Osteocyte (in vitro differentiated cells): ENCODE measurements around the gene FOXL2NB. TPM values are rescaled to one million over a fixed set of nuclear protein-coding genes. Genes with fewer than 3 reads are reported as not detected.

Experiments used
- DNase-seq: peaks from one replicate; pipeline ENCODE4 v3.0.0; 2021; ENCODE audit warnings: mixed read lengths; ENCODE audit not compliant: unreplicated experiment; ENCODE audit errors: extremely low spot score
- H3K27ac Mint-ChIP-seq: one replicate; pipeline ENCODE4 v1.8.0; 2021; ENCODE audit warnings: mild to moderate bottlenecking, mixed read lengths; ENCODE audit not compliant: unreplicated experiment
- H3K27me3 Mint-ChIP-seq: one replicate; pipeline ENCODE4 v1.8.0; 2021; ENCODE audit warnings: mixed read lengths; ENCODE audit not compliant: unreplicated experiment
- H3K36me3 Mint-ChIP-seq: one replicate; pipeline ENCODE4 v1.8.0; 2021; ENCODE audit warnings: mixed read lengths; ENCODE audit not compliant: unreplicated experiment
- H3K4me1 Mint-ChIP-seq: one replicate; pipeline ENCODE4 v1.8.0; 2021; ENCODE audit warnings: mixed read lengths; ENCODE audit not compliant: unreplicated experiment
- H3K4me3 Mint-ChIP-seq: one replicate; pipeline ENCODE4 v1.8.0; 2021; ENCODE audit warnings: mild to moderate bottlenecking, moderate library complexity, mixed read lengths; ENCODE audit not compliant: unreplicated experiment
- H3K9me3 Mint-ChIP-seq: one replicate; pipeline ENCODE4 v1.8.0; 2021; ENCODE audit warnings: mixed read lengths; ENCODE audit not compliant: unreplicated experiment
- CTCF ChIP-seq: fragments of 200-600 bp; sonication (generic); IDR thresholded peaks from 2 replicates; pipeline ENCODE4 v1.5.0; 2021; ENCODE audit warnings: antibody characterized with exemption, mild to moderate bottlenecking, moderate library complexity
- total RNA-seq: library from RNA; stranded (reverse); gene quantifications from 2 replicates; pipeline ENCODE4 v1.2.1, GENCODE V29; 2021

Gene FOXL2NB
- total RNA-seq, 1 donor from 2014 or later, result 0.21 TPM

DNA sequence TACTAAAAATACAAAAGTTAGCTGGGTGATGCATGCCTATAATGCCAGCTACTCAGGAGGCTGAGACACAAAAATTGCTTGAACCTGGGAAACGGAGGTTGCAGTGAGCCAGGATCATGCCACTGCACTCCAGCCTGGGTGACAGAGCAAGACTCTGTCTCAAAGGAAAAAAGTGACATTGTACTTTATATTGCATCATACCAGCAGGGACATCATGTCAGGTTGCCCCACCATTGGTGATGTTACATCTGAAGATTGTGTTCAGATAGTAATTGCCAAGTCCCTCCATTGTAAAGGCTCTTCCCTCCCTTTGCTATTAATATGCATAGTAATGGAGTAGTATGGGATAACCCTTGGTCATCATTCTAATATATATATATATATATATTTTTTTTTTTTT is 44.8 kb upstream of the FOXL2NB start:
- no peak overlapping the region for H3K4me3 Mint-ChIP-seq
- no peak for DNase-seq
- no peak overlapping the region for H3K27ac Mint-ChIP-seq
- peaks cover 9% of the 10 kb centered on the region for H3K27me3 Mint-ChIP-seq
- peaks cover 4% of the 10 kb centered on the region for H3K9me3 Mint-ChIP-seq
- H3K36me3 Mint-ChIP-seq, result no peaks in the 10 kb centered on the region
- TF ChIP-seq CTCF, result no peak
- no peaks in the 10 kb centered on the region for H3K4me1 Mint-ChIP-seq

DNA sequence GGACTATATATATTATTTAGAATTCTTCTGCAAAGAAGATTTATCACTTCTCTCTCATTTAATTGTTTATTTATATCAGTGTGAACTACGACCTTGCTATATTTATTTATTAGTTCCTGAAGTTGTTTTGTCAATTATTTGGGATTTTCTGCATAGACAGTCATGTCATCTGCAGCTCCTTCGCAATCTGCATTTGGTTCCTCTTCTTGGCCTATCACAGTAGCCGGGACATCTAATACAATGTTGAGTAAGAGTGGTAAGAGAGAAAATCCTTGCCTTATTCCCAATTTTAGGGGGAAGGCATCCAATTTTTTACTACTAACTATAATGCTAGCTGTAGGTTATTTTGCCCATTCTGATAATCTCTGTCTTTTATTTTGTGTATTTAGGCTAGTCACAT is 39.5 kb upstream of the FOXL2NB start:
- Mint-ChIP-seq H3K4me1 (no peaks in the 10 kb centered on the region), H3K9me3 (peaks cover 4% of the 10 kb centered on the region), H3K27ac (no peak overlapping the region), H3K27me3 (no peaks in the 10 kb centered on the region), H3K4me3 (no peak overlapping the region), H3K36me3 (no peaks in the 10 kb centered on the region)
- TF ChIP-seq CTCF, result no peak
- DNase-seq, result no peak

DNA sequence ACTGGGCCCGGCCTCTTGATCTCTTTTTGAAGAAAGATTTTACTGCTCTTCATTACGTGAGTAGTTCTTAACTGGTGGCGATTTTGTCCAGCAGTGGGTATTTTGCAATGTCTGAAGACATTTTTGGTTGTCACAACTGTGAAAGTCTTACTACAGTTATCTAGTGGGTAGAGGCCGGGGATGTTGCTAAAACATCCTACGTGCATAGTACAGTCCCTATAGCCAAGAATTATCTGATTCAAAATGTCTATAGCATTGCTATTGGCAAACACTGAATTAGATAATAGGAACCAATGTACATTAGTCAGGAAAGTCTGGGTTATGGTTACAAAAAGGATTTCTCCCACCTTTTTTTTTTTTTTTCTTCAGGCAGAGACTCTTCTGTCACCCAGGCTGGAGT is 38.2 kb upstream of the FOXL2NB start:
- no peak overlapping the region for H3K4me3 Mint-ChIP-seq

GRCh38 chr3:138909904-138910303 is 37.1 kb upstream of the FOXL2NB start:
- TF ChIP-seq CTCF, result no peak
- no peaks in the 10 kb centered on the region for H3K36me3 Mint-ChIP-seq
- no peak overlapping the region for H3K27ac Mint-ChIP-seq
- H3K4me3 Mint-ChIP-seq, result no peak overlapping the region
- no peaks in the 10 kb centered on the region for H3K27me3 Mint-ChIP-seq
- DNase-seq, result no peak
- H3K4me1 Mint-ChIP-seq, result peaks cover under 1% of the 10 kb centered on the region
- H3K9me3 Mint-ChIP-seq, result peaks cover 2% of the 10 kb centered on the region

More for the DNA sequence above, 38.2 kb upstream of the FOXL2NB start:
- H3K27me3 Mint-ChIP-seq, result no peaks in the 10 kb centered on the region
- H3K36me3 Mint-ChIP-seq, result no peaks in the 10 kb centered on the region
- H3K9me3 Mint-ChIP-seq, result peaks cover 4% of the 10 kb centered on the region
- no peak overlapping the region for H3K27ac Mint-ChIP-seq
- no peaks in the 10 kb centered on the region for H3K4me1 Mint-ChIP-seq
- no peak for TF ChIP-seq CTCF
- no peak for DNase-seq

DNA sequence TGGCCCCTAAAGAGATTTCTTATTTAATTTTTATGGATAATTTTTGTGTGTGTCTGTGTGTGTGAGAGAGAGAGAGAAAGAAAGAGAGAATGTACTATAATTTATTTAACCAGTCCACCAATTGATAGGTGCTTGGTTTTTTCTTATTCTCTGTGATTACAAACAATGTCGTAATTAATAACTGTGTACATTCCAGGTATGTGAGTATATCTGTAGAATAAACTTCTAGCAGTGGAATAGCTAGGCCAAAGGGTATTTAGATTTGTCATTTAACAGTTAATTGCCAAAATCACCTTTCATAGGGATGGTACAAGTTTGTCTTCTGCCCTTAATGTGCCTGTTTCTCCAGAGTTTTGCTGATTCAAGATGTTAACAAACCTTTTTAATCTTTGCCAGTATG is 35.4 kb upstream of the FOXL2NB start:
- Mint-ChIP-seq H3K36me3 (no peaks in the 10 kb centered on the region), H3K4me1 (peaks cover 5% of the 10 kb centered on the region), H3K27ac (no peak overlapping the region), H3K4me3 (no peak overlapping the region), H3K9me3 (no peaks in the 10 kb centered on the region), H3K27me3 (no peaks in the 10 kb centered on the region)
- TF ChIP-seq CTCF, result no peak
- DNase-seq, result no peak
